ENCODE measurements around the gene COL11A2. TPM values are rescaled to one million over a fixed set of nuclear protein-coding genes. Genes with fewer than 3 reads are reported as not detected.
A peak's percentile ranks its signal among the peaks of the same experiment; 100 is the strongest.

Gene COL11A2
- total and polyA plus RNA-seq, 4 experiments from 2014 or later = 0.40 to 1.6 (median 0.87) TPM

GRCh38 chr6:33163540-33163939 is 28.7 kb downstream of the COL11A2 start:
- H3K27me3 ChIP-seq (ENCODE audit: insufficient read depth, low read length) = no peaks in the 10 kb centered on the region
- intact Hi-C loops (cut with micrococcal nuclease) = no loop called here
- Mint-ChIP-seq H3K4me1 (peaks cover 1 to 11% (median 8%) of the 10 kb centered on the region in 4 donors), H3K4me3 (no peak overlapping the region), H3K9me3 (peaks cover 0 to 2% (median 0%) of the 10 kb centered on the region in 8 donors), H3K27me3 (peaks cover 2 to 7% of the 10 kb centered on the region in 2 donors), H3K36me3 (no peaks in the 10 kb centered on the region), H3K27ac (peak overlapping the region in 1 of 7 donors; percentile 66)
- CTCF ChIA-PET (ENCODE audit: partially characterized antibody) = interaction anchor here (1.4 to 8.5 kb wide), 3 partner anchors 14 to 84 kb away, joined by 4 to 105 read pairs (median 55); partner anchors contain the start of genes RXRB and SLC39A7
- H3K4me1 ChIP-seq (ENCODE audit: insufficient read depth, low read length) = peaks cover 5% of the 10 kb centered on the region
- no peak for DNase-seq
- POLR2A ChIA-PET (ENCODE audit: partially characterized antibody) = interaction anchor here (3.0 to 5.6 kb wide), 2 partner anchors 45 to 85 kb away, joined by 13 to 60 read pairs; partner anchors contain the start of gene RING1
- no peaks in the 10 kb centered on the region for H3K9me3 ChIP-seq (ENCODE audit: control insufficient read depth in 1 of 2, low read length in 2 of 2)
- no peak overlapping the region for H3K4me3 ChIP-seq (ENCODE audit: low read length in 2 of 2)
- no peak overlapping the region for H3K27ac ChIP-seq (ENCODE audit: low read depth, low read length)
- H3K36me3 ChIP-seq (ENCODE audit: insufficient read depth, low read length) = no peaks in the 10 kb centered on the region

- Histone ChIP-seq H3K4me3 (ENCODE audit: low read length in 2 of 2) (peak overlapping the region; percentile 23 to 54), H3K9me3 (ENCODE audit: control insufficient read depth in 1 of 2, low read length in 2 of 2) (no peaks in the 10 kb centered on the region), H3K27ac (ENCODE audit: low read depth, low read length) (no peak overlapping the region), H3K4me1 (ENCODE audit: insufficient read depth, low read length) (peaks cover 5% of the 10 kb centered on the region), H3K36me3 (ENCODE audit: insufficient read depth, low read length) (no peaks in the 10 kb centered on the region), H3K27me3 (ENCODE audit: insufficient read depth, low read length) (no peaks in the 10 kb centered on the region)
- H3K27me3 Mint-ChIP-seq = peaks cover 2 to 8% of the 10 kb centered on the region in 2 donors
- peak; percentile 75 to 84 (median 77) for DNase-seq
- H3K36me3 Mint-ChIP-seq = no peaks in the 10 kb centered on the region
- H3K9me3 Mint-ChIP-seq = peaks cover 0 to 2% (median 0%) of the 10 kb centered on the region in 8 donors
- ChIA-PET CTCF (ENCODE audit: partially characterized antibody) (interaction anchor here (1.1 to 8.5 kb wide), 10 partner anchors 12 to 147 kb away, joined by 3 to 105 read pairs (median 6); partner anchors contain the start of genes RGL2, RXRB and SLC39A7), POLR2A (ENCODE audit: partially characterized antibody) (interaction anchor here (0.7 to 5.6 kb wide), 9 partner anchors 32 to 138 kb away, joined by 3 to 60 read pairs (median 4); partner anchors contain the start of genes B3GALT4, RING1 and VPS52)
- H3K4me1 Mint-ChIP-seq = peaks cover 1 to 11% (median 8%) of the 10 kb centered on the region in 4 donors
- peak overlapping the region; percentile 83 to 92 (median 89) for H3K4me3 Mint-ChIP-seq
- intact Hi-C loops (cut with micrococcal nuclease) = loop anchor here (1.0 kb wide), 2 partner anchors 36 to 87 kb away; no protein-coding TSS in a partner anchor
- peak overlapping the region in 6 of 7 donors; percentile 45 to 91 (median 86) for H3K27ac Mint-ChIP-seq
Observed at GRCh38 chr6:33161354-33162331, 30.6 kb downstream of the COL11A2 start.

- Histone ChIP-seq H3K27ac (ENCODE audit: low read depth, low read length) (no peak overlapping the region), H3K4me3 (ENCODE audit: low read length in 2 of 2) (no peak overlapping the region), H3K9me3 (ENCODE audit: control insufficient read depth in 1 of 2, low read length in 2 of 2) (no peaks in the 10 kb centered on the region), H3K4me1 (ENCODE audit: insufficient read depth, low read length) (peaks cover 5% of the 10 kb centered on the region), H3K36me3 (ENCODE audit: insufficient read depth, low read length) (no peaks in the 10 kb centered on the region), H3K27me3 (ENCODE audit: insufficient read depth, low read length) (no peaks in the 10 kb centered on the region)
- no peak for DNase-seq
- Mint-ChIP-seq H3K27me3 (peaks cover 2 to 10% of the 10 kb centered on the region in 2 donors), H3K27ac (peak overlapping the region in 2 of 7 donors; percentile 45 to 66), H3K4me3 (peak overlapping the region in 6 of 8 donors; percentile 83 to 92 (median 88)), H3K4me1 (peaks cover 1 to 11% (median 8%) of the 10 kb centered on the region in 4 donors), H3K36me3 (no peaks in the 10 kb centered on the region), H3K9me3 (peaks cover 0 to 2% (median 0%) of the 10 kb centered on the region in 8 donors)
- intact Hi-C loops (cut with micrococcal nuclease) = loop anchor here (1.0 kb wide), 2 partner anchors 36 to 87 kb away; no protein-coding TSS in a partner anchor
- CTCF ChIA-PET (ENCODE audit: partially characterized antibody) = interaction anchor here (1.1 to 8.5 kb wide), 8 partner anchors 11 to 146 kb away, joined by 3 to 105 read pairs (median 6); partner anchors contain the start of genes RGL2, RXRB and SLC39A7
- POLR2A ChIA-PET (ENCODE audit: partially characterized antibody) = interaction anchor here (0.9 to 5.6 kb wide), 6 partner anchors 37 to 139 kb away, joined by 3 to 60 read pairs (median 4); partner anchors contain the start of genes B3GALT4 and RING1
Observed at GRCh38 chr6:33160728-33161344, 31.4 kb downstream of the COL11A2 start.

DNA sequence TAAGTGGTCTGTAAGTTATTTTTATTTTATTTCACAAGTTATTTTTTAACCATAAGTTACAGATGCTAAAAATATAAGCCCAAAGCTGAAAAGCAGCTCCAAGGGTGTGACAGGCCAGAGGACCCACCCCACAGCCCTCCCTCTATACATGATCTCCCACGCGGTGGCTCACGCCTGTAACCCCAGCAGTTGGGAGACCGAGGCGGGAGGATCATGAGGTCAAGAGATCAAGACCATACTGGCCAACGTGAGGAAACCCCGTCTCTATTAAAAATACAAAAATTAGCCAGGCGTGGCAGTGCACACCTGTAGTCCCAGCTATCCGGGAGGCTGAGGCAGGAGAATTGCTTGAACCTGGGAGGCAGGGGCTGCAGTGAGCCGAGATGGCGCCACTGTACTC is 32.2 kb downstream of the COL11A2 start:
- peaks cover 0 to 2% (median 0%) of the 10 kb centered on the region in 8 donors for H3K9me3 Mint-ChIP-seq
- no peaks in the 10 kb centered on the region for H3K36me3 ChIP-seq (ENCODE audit: insufficient read depth, low read length)
- peaks cover 2 to 11% of the 10 kb centered on the region in 2 donors for H3K27me3 Mint-ChIP-seq
- ChIA-PET POLR2A (ENCODE audit: partially characterized antibody) (interaction anchor here (1.1 to 5.6 kb wide), 2 partner anchors 88 to 139 kb away, joined by 3 to 60 read pairs; no protein-coding TSS in a partner anchor), CTCF (ENCODE audit: partially characterized antibody) (interaction anchor here (1.3 to 8.5 kb wide), 6 partner anchors 11 to 146 kb away, joined by 4 to 105 read pairs (median 12); partner anchors contain the start of genes RXRB and SLC39A7)
- intact Hi-C loops (cut with micrococcal nuclease) = no loop called here
- no peak overlapping the region for H3K27ac Mint-ChIP-seq
- no peaks in the 10 kb centered on the region for H3K27me3 ChIP-seq (ENCODE audit: insufficient read depth, low read length)
- no peaks in the 10 kb centered on the region for H3K36me3 Mint-ChIP-seq
- peaks cover 1 to 11% (median 8%) of the 10 kb centered on the region in 4 donors for H3K4me1 Mint-ChIP-seq
- H3K4me3 Mint-ChIP-seq = no peak overlapping the region
- no peak for DNase-seq
- H3K27ac ChIP-seq (ENCODE audit: low read depth, low read length) = no peak overlapping the region
- peaks cover 5% of the 10 kb centered on the region for H3K4me1 ChIP-seq (ENCODE audit: insufficient read depth, low read length)
- H3K4me3 ChIP-seq (ENCODE audit: low read length in 2 of 2) = no peak overlapping the region
- no peaks in the 10 kb centered on the region for H3K9me3 ChIP-seq (ENCODE audit: control insufficient read depth in 1 of 2, low read length in 2 of 2)

GRCh38 chr6:33156964-33157363 is 35.3 kb downstream of the COL11A2 start:
- Histone ChIP-seq H3K27me3 (ENCODE audit: insufficient read depth, low read length) (no peaks in the 10 kb centered on the region), H3K36me3 (ENCODE audit: insufficient read depth, low read length) (no peaks in the 10 kb centered on the region), H3K9me3 (ENCODE audit: control insufficient read depth in 1 of 2, low read length in 2 of 2) (no peaks in the 10 kb centered on the region), H3K27ac (ENCODE audit: low read depth, low read length) (no peak overlapping the region), H3K4me3 (ENCODE audit: low read length in 2 of 2) (no peak overlapping the region), H3K4me1 (ENCODE audit: insufficient read depth, low read length) (peaks cover 4% of the 10 kb centered on the region)
- Mint-ChIP-seq H3K9me3 (peaks cover 0 to 16% (median 7%) of the 10 kb centered on the region in 8 donors), H3K4me1 (peaks cover 1 to 10% (median 8%) of the 10 kb centered on the region in 4 donors), H3K27me3 (peaks cover 9 to 21% of the 10 kb centered on the region in 2 donors), H3K4me3 (no peak overlapping the region), H3K27ac (no peak overlapping the region), H3K36me3 (peaks cover 2 to 3% of the 10 kb centered on the region in 2 donors)
- no peak for DNase-seq
- intact Hi-C loops (cut with micrococcal nuclease) = no loop called here
- POLR2A ChIA-PET (ENCODE audit: partially characterized antibody) = no interaction called here
- CTCF ChIA-PET (ENCODE audit: partially characterized antibody) = interaction anchor here (0.6 to 8.5 kb wide), 4 partner anchors 8 to 168 kb away, joined by 3 to 105 read pairs (median 4); no protein-coding TSS in a partner anchor

- POLR2A ChIA-PET (ENCODE audit: partially characterized antibody) = no interaction called here
- Histone ChIP-seq H3K27me3 (ENCODE audit: insufficient read depth, low read length) (no peaks in the 10 kb centered on the region), H3K36me3 (ENCODE audit: insufficient read depth, low read length) (no peaks in the 10 kb centered on the region), H3K27ac (ENCODE audit: low read depth, low read length) (no peak overlapping the region), H3K4me1 (ENCODE audit: insufficient read depth, low read length) (no peaks in the 10 kb centered on the region), H3K9me3 (ENCODE audit: control insufficient read depth in 1 of 2, low read length in 2 of 2) (no peaks in the 10 kb centered on the region), H3K4me3 (ENCODE audit: low read length in 2 of 2) (no peak overlapping the region)
- no peak for DNase-seq
- Mint-ChIP-seq H3K36me3 (peaks cover 4 to 6% of the 10 kb centered on the region in 2 donors), H3K4me3 (peak overlapping the region in 1 of 8 donors; percentile 52), H3K27ac (peak overlapping the region in 1 of 7 donors; percentile 46), H3K27me3 (peaks cover 9 to 23% of the 10 kb centered on the region in 2 donors), H3K9me3 (peaks cover 0 to 19% (median 11%) of the 10 kb centered on the region in 8 donors), H3K4me1 (peaks cover under 1 to 7% (median 6%) of the 10 kb centered on the region in 4 donors)
- CTCF ChIA-PET (ENCODE audit: partially characterized antibody) = interaction anchor here (8.5 kb wide), 1 partner anchor 91 kb away, joined by 105 read pairs; no protein-coding TSS in a partner anchor
- intact Hi-C loops (cut with micrococcal nuclease) = no loop called here
Observed at GRCh38 chr6:33156561-33156960, 35.7 kb downstream of the COL11A2 start.
